SK-N-SH (cell line): ENCODE data around the gene RFPL3. TPM values are rescaled to one million over a fixed set of nuclear protein-coding genes. Genes with fewer than 3 reads are reported as not detected.

ENCODE experiments used
- CTCF ChIA-PET: fragments of 300-600, 350-600 bp; formaldehyde crosslinking; extraction: SDS; loops from one replicate; lab custom pipeline; 2021; lab: Yijun Ruan, JAX
- POLR2A ChIA-PET: fragments of 350-600 bp; sonication (Branson Sonifier 250); formaldehyde crosslinking; extraction: SDS; loops from one replicate; lab custom pipeline; 2020; ENCODE audit warnings: antibody characterized with exemption, inconsistent platforms; lab: Yijun Ruan, JAX
- DNase-seq: peaks from one replicate; pipeline ENCODE4 v3.0.0; 2012
- H2AFZ ChIP-seq: fragments of 200-600 bp; sonication (generic); 2 replicates; pipeline ENCODE4 v1.8.1; 2016; ENCODE audit warnings: antibody characterized with exemption, mild to moderate bottlenecking, low read depth
- H3F3A ChIP-seq: fragments of 200-600 bp; sonication (generic); replicated peaks from 2 replicates; pipeline ENCODE3; 2016; ENCODE audit warnings: antibody characterized with exemption, mild to moderate bottlenecking; ENCODE audit not compliant: insufficient read depth
- H3K27ac ChIP-seq, 2 experiments: fragments of 200-500 bp in 1 of 2; fragments of 200-600 bp in 1 of 2; sonication (Bioruptor generic) in 1 of 2; sonication (generic), shearing (Covaris generic) in 1 of 2; 2 replicates each; pipeline versions ENCODE4 v1.5.1 to v1.6.1; 2014 to 2016; ENCODE audit warnings: low read depth in 2 of 2, inconsistent platforms in 1 of 2, low read length in 1 of 2, mild to moderate bottlenecking in 1 of 2, mixed read lengths in 1 of 2
- H3K27me3 ChIP-seq: fragments of 200-600 bp; sonication (generic), shearing (Covaris generic); 2 replicates; pipeline ENCODE4 v1.6.1; 2016; ENCODE audit warnings: mixed run types; ENCODE audit not compliant: insufficient read depth
- H3K36me3 ChIP-seq, 2 experiments: fragments of 200-500 bp in 1 of 2; fragments of 200-600 bp in 1 of 2; sonication (Bioruptor generic) in 1 of 2; sonication (generic) in 1 of 2; replicated peaks in 1 of 2; 2 replicates each; pipeline versions ENCODE3 to v1.5.1; 2014 to 2016; ENCODE audit warnings: low read length in 1 of 2, mild to moderate bottlenecking in 1 of 2; ENCODE audit not compliant: insufficient read depth in 2 of 2, control insufficient read depth in 1 of 2
- H3K4me1 ChIP-seq, 2 experiments: fragments of 200-500 bp in 1 of 2; fragments of 200-600 bp in 1 of 2; sonication (Bioruptor generic) in 1 of 2; sonication (generic), shearing (Covaris generic) in 1 of 2; 2 replicates each; pipeline versions ENCODE4 v1.5.1 to v1.6.1; 2014 to 2016; ENCODE audit warnings: low read depth in 1 of 2, low read length in 1 of 2, mixed run types in 1 of 2; ENCODE audit not compliant: insufficient read depth in 2 of 2, control insufficient read depth in 1 of 2
- H3K4me2 ChIP-seq: fragments of 200-600 bp; sonication (generic), shearing (Covaris generic); 2 replicates; pipeline ENCODE4 v1.6.1; 2017; ENCODE audit warnings: mixed run types
- H3K4me3 ChIP-seq, 2 experiments: fragments of 200-500 bp in 1 of 2; fragments of 200-600 bp in 1 of 2; sonication (Bioruptor generic) in 1 of 2; sonication (generic), shearing (Covaris generic) in 1 of 2; 2 replicates each; pipeline versions ENCODE4 v1.5.1 to v1.8.1; 2014 to 2016; ENCODE audit warnings: low read depth in 2 of 2, inconsistent platforms in 1 of 2, low read length in 1 of 2, mild to moderate bottlenecking in 1 of 2, mixed read lengths in 1 of 2, moderate library complexity in 1 of 2
- H3K79me2 ChIP-seq: fragments of 200-600 bp; sonication (generic); 2 replicates; pipeline ENCODE4 v1.8.1; 2017; ENCODE audit warnings: mild to moderate bottlenecking; ENCODE audit not compliant: insufficient read depth
- H3K9ac ChIP-seq: fragments of 200-600 bp; sonication (generic); 2 replicates; pipeline ENCODE4 v1.6.1; 2017; ENCODE audit warnings: mixed run types
- H3K9me2 ChIP-seq: fragments of 200-600 bp; sonication (generic); 2 replicates; pipeline ENCODE4 v1.6.1; 2017; ENCODE audit warnings: mixed run types
- H3K9me3 ChIP-seq: fragments of 200-600 bp; sonication (generic); 2 replicates; pipeline ENCODE4 v1.6.1; 2017; ENCODE audit warnings: mixed run types, mild to moderate bottlenecking, moderate library complexity
- H4K20me1 ChIP-seq: fragments of 200-600 bp; sonication (generic); 2 replicates; pipeline ENCODE4 v1.6.1; 2017; ENCODE audit warnings: mild to moderate bottlenecking, mixed run types; ENCODE audit not compliant: insufficient read depth
- FOSL2 ChIP-seq: IDR thresholded peaks from 2 replicates; pipeline ENCODE4 v1.4.0; 2012; ENCODE audit warnings: low read depth, mild to moderate bottlenecking, moderate library complexity, borderline replicate concordance
- JUND ChIP-seq: IDR thresholded peaks from 2 replicates; pipeline ENCODE4 v1.4.0; 2012
- MAX ChIP-seq: IDR thresholded peaks from 2 replicates; pipeline ENCODE4 v1.4.0; 2012; ENCODE audit warnings: low read depth
- NRF1 ChIP-seq: IDR thresholded peaks from 2 replicates; pipeline ENCODE4 v1.6.1; 2012; ENCODE audit warnings: low read depth, mild to moderate bottlenecking, low read length
- RCOR1 ChIP-seq: fragments of 150-350 bp; IDR thresholded peaks from 2 replicates; pipeline ENCODE4 v1.6.1; 2017; ENCODE audit warnings: antibody characterized with exemption, low read length
- REST ChIP-seq: IDR thresholded peaks from 2 replicates; pipeline ENCODE4 v1.6.1; 2012; ENCODE audit warnings: mild to moderate bottlenecking, low read depth, low read length, moderate library complexity
- TAF1 ChIP-seq: IDR thresholded peaks from 2 replicates; pipeline ENCODE4 v1.6.1; 2012; ENCODE audit warnings: low read depth, mild to moderate bottlenecking, low read length, moderate library complexity, borderline replicate concordance
- TCF12 ChIP-seq: IDR thresholded peaks from 2 replicates; pipeline ENCODE4 v1.4.0; 2012
- YY1 ChIP-seq: IDR thresholded peaks from 2 replicates; pipeline ENCODE4 v1.4.0; 2012; ENCODE audit warnings: low read depth, mild to moderate bottlenecking
- WGBS: methylation state at CpG from one replicate; pipeline ENCODE4 v1.1.6; 2017; ENCODE audit warnings: low lambda C conversion rate; 5-methylcytosine and 5-hydroxymethylcytosine counted together
- polyA plus RNA-seq, 3 experiments: library from polyadenylated mRNA; depleted of rRNA; stranded (reverse); fragments of >200 nt; gene quantifications; 2 replicates each; pipeline ENCODE4 v1.2.3, GENCODE V29; 2012

RFPL3 gene
- polyA plus RNA-seq, 1 of the 3 experiments (the other 2 are of a cell fraction) = not detected

- Histone ChIP-seq H4K20me1 (no peaks in the 10 kb centered on the region), H3K4me1 (no peaks in the 10 kb centered on the region), H3K9me3 (no peaks in the 10 kb centered on the region), H3F3A (no peaks in the 10 kb centered on the region), H3K9ac (no peak overlapping the region), H3K27me3 (no peaks in the 10 kb centered on the region), H3K27ac (no peak overlapping the region), H3K9me2 (no peaks in the 10 kb centered on the region), H3K4me2 (no peak overlapping the region), H2AFZ (no peak overlapping the region), H3K4me3 (no peak overlapping the region), H3K79me2 (no peaks in the 10 kb centered on the region)
- no peak for DNase-seq
- CTCF ChIA-PET = interaction anchor here (1.0 kb wide), 1 partner anchor 382 kb away, joined by 3 read pairs; no protein-coding TSS in a partner anchor
- POLR2A ChIA-PET = no interaction called here
- WGBS = 82% methylated on average over 13 of the region's 14 CpGs
- TF ChIP-seq FOSL2 = no peak
- TF ChIP-seq NRF1 = no peak
- TF ChIP-seq REST = no peak
- TF ChIP-seq YY1 = no peak
- TF ChIP-seq MAX = no peak
- TF ChIP-seq, all 33 proteins: peak for 0
- no peaks in the 10 kb centered on the region for H3K36me3 ChIP-seq
These were observed 5.0 kb upstream of the RFPL3 start for GRCh38 chr22:32352681-32353080.

- Histone ChIP-seq H3K36me3 (no peaks in the 10 kb centered on the region), H4K20me1 (no peaks in the 10 kb centered on the region), H2AFZ (no peak overlapping the region), H3K27ac (no peak overlapping the region), H3K4me3 (no peak overlapping the region), H3K9me3 (no peaks in the 10 kb centered on the region), H3K79me2 (no peaks in the 10 kb centered on the region), H3K4me2 (no peak overlapping the region), H3K4me1 (no peaks in the 10 kb centered on the region), H3K27me3 (no peaks in the 10 kb centered on the region), H3K9ac (no peak overlapping the region), H3F3A (no peaks in the 10 kb centered on the region), H3K9me2 (no peaks in the 10 kb centered on the region)
- TF ChIP-seq FOSL2 (no peak), RCOR1 (no peak), JUND (no peak), MAX (no peak), TAF1 (no peak), YY1 (no peak), TCF12 (no peak)
- WGBS = 93% methylated on average over 23 of the region's 28 CpGs
- POLR2A ChIA-PET = no interaction called here
- no peak for DNase-seq
- CTCF ChIA-PET = interaction anchor here (1.0 kb wide), 1 partner anchor 383 kb away, joined by 3 read pairs; no protein-coding TSS in a partner anchor
These were observed 4.4 kb upstream of the RFPL3 start for GRCh38 chr22:32353292-32353691.
